Smooth muscle cell of the brain vasculature (primary cell): ENCODE data around the gene ZNF74.
"Not testable (repeated sequence)": the region's sequence is repeated elsewhere in the genome, so short reads cannot be mapped to it uniquely, and the experiment has no call there.

ENCODE experiments used
- DNase-seq: peaks from one replicate; pipeline ENCODE4 v3.0.0-alpha.2; 2012; ENCODE audit warnings: low read depth, low spot score

Gene ZNF74

GRCh38 chr22:20376281-20376680 lies 17.7 kb upstream of the ZNF74 start:
- DNase-seq: not testable (repeated sequence)

DNA sequence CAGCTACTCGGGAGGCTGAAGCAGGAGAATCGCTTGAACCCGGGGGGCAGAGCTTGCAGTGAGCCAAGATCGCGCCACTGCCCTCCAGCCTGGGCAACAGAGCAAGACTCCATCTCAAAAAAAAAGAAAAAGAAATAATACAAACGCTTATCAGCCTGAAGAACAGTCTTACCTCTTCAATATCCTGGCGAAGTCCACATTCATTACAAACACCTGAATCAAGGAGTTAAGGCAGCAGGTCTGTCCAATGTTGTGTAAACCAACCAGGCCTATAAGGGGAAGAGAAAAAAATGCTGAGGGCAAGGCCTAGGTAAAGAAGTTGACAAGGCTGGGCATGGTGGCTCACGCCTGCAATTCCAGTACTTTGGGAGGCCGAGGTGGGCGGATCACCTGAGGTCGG lies 17.0 kb upstream of the ZNF74 start:
- not testable (repeated sequence) for DNase-seq

DNA sequence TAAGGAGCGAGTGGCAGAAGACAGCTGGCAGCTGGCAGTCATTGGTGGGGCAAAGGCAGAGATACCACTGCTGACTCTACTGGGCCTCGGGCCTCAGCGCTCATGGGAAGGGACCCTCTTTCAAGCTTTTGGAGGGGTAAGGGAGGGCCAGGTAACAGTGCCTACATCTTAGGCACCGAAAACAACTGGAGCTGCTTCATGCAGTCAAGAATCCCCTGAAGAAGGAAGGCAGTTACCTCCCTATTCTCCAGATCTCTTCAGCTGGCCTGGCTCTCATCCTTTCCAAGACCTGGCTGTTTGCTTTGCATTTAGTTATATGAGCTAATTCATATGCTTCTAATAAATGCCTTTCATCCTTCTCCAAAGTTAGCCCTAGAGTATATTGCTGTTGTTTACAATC lies 15.8 kb upstream of the ZNF74 start:
- DNase-seq: no peak

GRCh38 chr22:20378684-20379083 lies 15.3 kb upstream of the ZNF74 start:
- DNase-seq: not testable (repeated sequence)

DNA sequence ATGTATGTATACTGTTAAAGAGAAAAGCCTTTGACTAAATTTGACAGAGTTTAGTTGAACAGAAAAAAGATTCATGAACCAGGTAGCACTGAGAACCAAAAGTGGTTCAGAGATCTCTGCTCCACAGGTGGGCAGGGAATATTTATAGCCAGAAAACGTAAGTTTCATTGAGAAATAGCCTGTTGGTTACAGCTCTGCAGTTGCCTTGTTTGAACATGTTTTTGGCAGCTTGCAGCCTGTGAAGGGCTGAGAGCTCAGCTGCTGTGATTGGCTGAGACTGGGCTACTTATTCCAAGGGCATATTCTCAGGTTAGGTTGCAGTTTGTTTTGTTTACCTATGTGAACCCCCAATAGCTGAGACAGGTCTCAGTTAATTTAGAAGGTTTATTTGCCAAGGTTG lies 13.5 kb upstream of the ZNF74 start:
- no peak for DNase-seq

DNA sequence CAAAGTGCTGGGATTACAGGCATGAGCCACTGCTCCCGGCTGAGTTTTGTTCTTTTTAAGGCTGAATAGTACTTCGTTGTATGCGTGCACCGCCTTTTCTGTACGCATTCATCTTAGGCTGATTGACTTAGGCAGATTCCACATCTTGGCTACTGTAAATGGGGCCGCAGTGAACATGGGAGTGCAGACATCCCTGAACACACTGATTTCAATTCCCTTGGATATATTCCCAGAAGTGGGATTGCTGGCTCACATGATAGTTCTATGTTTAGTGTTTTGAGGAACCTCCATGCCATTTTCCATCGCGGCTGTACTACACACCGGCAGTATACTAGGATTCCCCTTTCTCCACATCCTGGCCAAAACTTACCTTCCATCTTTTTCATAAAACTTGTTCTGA lies 10.4 kb upstream of the ZNF74 start:
- no peak for DNase-seq

- DNase-seq: no peak
These were observed 9.8 kb upstream of the ZNF74 start for GRCh38 chr22:20384171-20384570.

DNA sequence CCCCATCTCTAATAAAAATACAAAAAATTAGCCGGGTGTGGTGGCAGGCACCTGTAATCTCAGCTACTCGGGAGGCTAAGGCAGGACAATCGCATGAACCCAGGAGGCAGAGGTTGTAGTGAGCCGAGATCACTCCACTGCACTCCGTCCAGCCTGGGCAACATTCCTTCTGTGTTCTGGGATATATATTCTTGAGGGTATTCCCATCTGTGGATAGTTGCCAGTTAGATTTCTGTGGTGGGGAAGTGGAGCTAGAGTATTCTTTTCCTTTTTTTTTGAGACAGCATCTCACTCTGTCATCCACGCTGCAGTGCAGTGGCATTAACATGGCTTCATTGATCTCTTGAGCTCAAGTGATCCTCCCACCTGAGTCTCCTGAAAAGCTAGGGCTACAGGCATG lies 9.1 kb upstream of the ZNF74 start:
- no peak for DNase-seq

GRCh38 chr22:20386336-20386735 lies 7.6 kb upstream of the ZNF74 start:
- DNase-seq: no peak

GRCh38 chr22:20386972-20387371 lies 7.0 kb upstream of the ZNF74 start:
- no peak for DNase-seq

DNA sequence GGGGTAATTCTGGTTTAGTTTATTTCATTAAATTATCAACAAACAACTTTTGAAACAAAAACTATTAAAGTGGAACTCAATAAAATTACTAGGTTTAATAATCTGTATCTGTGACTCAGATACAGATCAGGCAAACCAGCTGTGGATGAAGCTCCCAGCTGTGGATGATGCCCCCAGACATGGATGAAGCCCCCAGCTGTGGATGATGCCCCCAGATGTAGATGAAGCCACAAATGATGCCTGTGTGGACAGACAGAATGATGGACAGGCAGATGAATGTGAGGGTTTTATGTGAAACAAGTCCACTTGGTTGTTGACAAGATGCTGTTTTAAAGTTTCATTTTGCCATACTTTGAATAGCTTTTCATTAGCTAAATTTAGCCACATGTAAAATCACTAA lies 5.8 kb upstream of the ZNF74 start:
- DNase-seq: no peak

DNA sequence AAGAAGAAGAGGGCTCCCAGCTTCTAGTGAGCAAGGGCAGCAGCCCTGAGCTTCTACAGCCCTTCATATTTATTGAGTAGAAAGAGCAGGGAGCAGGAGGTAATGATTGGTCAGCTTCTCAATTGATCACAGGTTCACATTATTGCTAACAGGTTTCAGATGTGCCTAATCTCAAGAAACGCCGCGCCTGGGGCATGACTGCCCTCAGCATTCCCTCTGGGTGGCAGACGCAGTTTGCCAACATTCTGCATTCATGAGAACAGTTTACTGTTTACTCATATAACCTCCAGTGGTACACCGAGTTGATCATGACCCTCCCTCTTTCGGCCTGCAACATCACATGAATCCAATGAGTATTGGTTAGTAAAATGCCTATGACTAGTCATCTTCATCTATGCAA lies 4.7 kb upstream of the ZNF74 start:
- no peak for DNase-seq

- no peak for DNase-seq
These were observed 3.5 kb upstream of the ZNF74 start for GRCh38 chr22:20390394-20390907.

GRCh38 chr22:20391222-20391621 lies 2.7 kb upstream of the ZNF74 start:
- no peak for DNase-seq

DNA sequence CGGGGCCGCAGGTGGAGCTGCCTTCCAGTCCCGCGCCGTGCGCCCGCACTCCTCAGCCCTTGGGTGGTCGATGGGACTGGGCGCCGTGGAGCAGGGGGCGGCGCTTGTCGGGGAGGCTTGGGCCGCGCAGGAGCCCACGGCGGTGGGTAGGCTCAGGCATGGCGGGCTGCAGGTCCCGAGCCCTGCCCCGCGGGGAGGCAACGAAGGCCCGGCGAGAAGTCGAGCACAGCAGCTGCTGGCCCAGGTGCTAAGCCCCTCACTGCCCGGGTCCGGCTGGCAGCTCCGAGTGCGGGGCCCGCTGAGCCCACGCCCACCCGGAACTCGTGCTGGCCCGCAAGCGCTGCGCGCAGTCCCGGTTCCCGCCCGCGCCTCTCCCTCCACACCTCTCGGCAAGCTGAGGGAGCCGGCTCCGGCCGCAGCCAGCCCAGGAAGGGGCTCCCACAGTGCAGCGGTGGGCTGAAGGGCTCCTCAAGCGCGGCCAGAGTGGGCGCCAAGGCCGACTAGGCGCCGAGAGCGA lies 1.5 kb upstream of the ZNF74 start:
- not testable (repeated sequence) for DNase-seq

DNA sequence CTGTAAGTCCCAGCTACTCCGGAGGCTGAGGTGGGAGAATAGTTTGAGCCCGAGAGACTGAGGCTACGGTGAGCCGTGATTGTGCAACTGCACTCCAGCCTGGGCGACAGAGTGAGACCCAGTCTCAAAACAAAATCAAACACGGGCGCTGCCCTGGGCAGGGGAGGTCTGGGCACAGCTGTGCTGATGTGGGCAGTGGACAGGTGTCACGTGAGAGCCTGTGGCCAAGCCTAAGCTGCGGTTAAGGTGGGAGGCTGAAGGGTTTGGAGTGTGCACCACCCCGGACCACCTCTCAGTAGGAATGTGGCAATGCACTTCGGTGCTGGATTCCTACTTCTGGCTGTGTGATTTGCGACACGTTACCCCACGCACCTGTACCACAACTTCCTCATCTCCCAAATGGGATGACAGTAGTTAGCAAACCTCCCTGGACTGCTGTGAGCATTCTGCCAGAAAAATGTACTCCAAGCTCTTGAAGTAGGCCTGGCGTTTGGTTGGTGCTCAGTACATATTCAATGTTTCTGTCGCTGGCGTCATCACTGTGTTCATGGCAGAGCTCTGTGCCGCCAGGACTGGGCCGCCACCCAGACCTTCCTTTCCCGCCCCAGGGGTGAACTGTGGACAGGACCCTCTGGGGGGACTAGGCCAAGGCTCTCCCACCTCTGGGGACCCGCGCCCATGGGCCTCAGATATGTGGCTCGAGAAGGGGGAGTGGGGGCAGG lies 807 bp upstream of the ZNF74 start:
- no peak for DNase-seq

GRCh38 chr22:20395181-20395906 lies 1.4 kb downstream of the ZNF74 start:
- DNase-seq: no peak

DNA sequence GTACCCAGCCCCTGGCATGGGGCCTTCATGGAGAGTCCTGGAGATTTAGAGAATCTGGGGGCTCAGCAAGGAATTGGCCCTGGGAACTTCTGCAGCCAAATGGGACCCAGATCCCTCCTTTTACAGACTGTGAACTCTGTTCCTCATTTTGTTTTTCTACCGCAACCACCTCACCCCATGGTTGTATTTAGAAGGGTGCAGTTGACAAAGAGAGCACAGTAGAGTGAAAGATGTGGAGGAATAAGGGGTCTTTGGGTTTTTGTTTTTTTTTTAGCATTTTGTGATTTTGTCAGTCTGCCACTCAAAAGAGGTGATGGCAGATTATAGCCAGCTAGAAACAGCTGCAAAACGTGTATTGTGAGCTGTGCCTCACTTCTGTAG lies 1.9 kb downstream of the ZNF74 start:
- no peak for DNase-seq

DNA sequence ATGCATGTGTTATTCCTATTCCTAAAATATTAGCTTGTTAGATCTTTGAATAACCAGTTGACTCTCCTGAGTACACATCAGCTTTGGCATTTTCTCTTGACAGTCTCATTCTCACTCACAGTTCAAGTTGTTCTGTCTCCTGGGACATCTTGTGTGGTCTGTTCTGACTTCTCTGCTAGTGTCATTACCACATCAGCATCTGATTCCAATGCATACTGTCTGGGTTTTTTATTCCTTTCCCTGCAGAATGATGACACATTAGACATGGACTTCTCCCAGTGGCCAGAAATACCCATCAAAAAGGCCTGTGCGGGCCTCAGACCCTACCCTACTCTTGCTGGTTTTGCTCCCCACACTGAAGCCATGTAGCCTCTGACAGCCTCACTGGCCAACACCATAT lies 2.7 kb downstream of the ZNF74 start:
- no peak for DNase-seq

DNA sequence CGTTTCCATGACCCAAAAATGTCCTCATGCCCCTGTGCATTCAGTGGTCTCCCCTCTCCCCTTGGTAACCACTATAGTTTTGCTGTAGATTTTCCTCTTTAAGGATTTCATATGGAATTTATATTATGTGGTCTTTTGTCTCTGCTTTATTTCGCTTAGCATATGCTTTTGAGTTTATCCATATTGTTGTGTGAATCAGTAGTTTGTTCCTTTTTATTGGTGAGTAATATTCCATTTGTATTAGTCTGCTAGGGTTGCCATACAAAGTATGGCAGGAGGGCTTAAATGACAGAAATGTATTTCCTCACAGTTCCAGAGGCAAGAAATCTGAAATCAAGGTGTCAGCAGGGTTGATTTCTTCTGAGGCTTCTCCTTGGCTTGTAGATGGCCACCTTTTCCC lies 3.5 kb downstream of the ZNF74 start:
- DNase-seq: no peak

DNA sequence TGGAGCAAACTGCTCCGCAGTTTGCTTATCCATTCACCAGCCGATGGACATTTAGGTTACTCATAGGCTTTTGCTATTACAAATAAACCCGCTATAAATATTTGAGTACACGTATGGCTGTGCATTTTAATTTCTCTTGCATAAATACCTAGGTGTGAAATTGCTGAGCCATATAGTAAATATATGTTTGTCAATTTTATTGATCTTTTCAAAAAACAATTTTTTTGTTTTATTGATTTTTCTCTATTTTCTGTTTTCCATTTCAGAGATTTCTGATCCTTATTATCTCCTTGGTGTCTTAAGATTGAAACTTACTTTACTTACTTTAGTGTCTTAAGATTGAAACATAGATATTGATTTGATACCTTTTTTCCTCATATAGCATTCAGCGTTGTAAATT lies 4.5 kb downstream of the ZNF74 start:
- no peak for DNase-seq

DNA sequence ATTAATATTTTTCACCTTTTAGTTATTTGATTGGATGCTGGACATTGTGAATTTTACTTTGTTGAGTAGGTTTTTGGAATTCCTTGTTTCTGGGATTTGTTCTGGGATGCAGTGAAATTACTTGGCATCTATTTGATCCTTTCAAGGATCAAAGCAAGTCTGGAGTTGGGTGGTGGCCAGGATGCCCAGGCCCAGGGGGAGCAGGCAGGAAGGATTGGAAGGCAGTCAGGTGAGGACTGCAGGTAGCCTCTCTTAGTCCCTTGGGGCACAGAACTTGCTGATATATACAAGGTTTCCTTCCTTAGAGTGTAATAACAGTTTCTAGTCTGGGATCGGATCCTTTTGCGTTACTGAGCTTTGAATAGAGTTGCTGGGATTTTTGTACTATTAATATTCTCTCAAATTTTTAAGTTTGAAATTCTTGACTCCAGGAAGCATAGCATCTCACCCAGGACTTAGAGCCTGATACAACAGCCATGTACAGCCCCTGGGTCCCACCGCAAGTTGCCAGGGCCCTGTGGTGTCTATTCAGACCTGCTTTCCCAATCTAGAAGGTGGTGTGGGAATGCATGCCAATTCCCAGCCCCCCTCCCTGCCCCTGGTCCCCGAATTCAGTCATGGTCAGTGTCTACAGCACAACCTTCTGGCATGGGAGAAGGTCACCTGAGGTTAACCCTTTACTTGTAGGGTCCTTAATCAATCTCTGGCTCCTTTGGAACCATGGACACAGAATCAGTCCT lies 6.1 kb downstream of the ZNF74 start:
- no peak for DNase-seq
